Ascending aorta (tissue), 2 donors: ENCODE measurements around the gene FAM181A. TPM values are rescaled to one million over a fixed set of nuclear protein-coding genes. Genes with fewer than 3 reads are reported as not detected.

ENCODE experiments used
- DNase-seq, 2 donors: peaks; one replicate each; pipeline ENCODE4 v3.0.0-alpha.2; 2019; ENCODE audit warnings: low spot score in 2 of 2
- H3K27ac ChIP-seq, 2 donors: fragments of 200-600 bp; sonication (generic); one replicate each; pipeline ENCODE4 v1.5.1; 2016 to 2017; ENCODE audit warnings: mild to moderate bottlenecking in 1 of 2
- H3K27me3 ChIP-seq: fragments of 200-600 bp; sonication (generic); one replicate; pipeline ENCODE4 v1.5.1; 2017
- H3K36me3 ChIP-seq, 2 donors: fragments of 200-600 bp; sonication (generic); one replicate each; pipeline ENCODE4 v1.5.1; 2016
- H3K4me1 ChIP-seq, 2 donors: fragments of 200-600 bp; sonication (generic); one replicate each; pipeline ENCODE4 v1.5.1; 2016 to 2017; ENCODE audit warnings: mild to moderate bottlenecking in 1 of 2
- H3K4me3 ChIP-seq, 2 donors: fragments of 200-600 bp; sonication (generic); one replicate each; pipeline ENCODE4 v1.5.1; 2016 to 2017; ENCODE audit warnings: mild to moderate bottlenecking in 1 of 2
- H3K9me3 ChIP-seq, 2 donors: fragments of 200-600 bp; sonication (generic); one replicate each; pipeline ENCODE4 v1.5.1; 2016
- CTCF ChIP-seq, 3 experiments: fragments of 200-600 bp in 2 of 3; fragments of 450-650 bp in 1 of 3; sonication (generic) in 2 of 3; IDR thresholded peaks; one replicate each; pipeline ENCODE4 v1.5.1; 2016 to 2019; ENCODE audit warnings: antibody characterized with exemption in 3 of 3, mild to moderate bottlenecking in 1 of 3, moderate library complexity in 1 of 3
- intact Hi-C: fragments of 100-400 bp; cut with DNase I; formaldehyde crosslinking; loops from one replicate; pipeline ENCODE4 v1.15.1; 2023
- total RNA-seq: library from RNA; depleted of rRNA; stranded (reverse); fragments of >200 nt; gene quantifications from one replicate; pipeline ENCODE4 v1.1.0, GENCODE V29; 2016

FAM181A gene
- total RNA-seq, 1 donor from 2014 or later: not detected

GRCh38 chr14:93892923-93893558 lies 34.1 kb upstream of the FAM181A start:
- Histone ChIP-seq H3K4me1 (peaks cover 0 to 8% of the 10 kb centered on the region in 2 donors), H3K9me3 (no peaks in the 10 kb centered on the region), H3K27me3 (no peaks in the 10 kb centered on the region), H3K36me3 (no peaks in the 10 kb centered on the region), H3K27ac (no peak overlapping the region), H3K4me3 (no peak overlapping the region)
- DNase-seq: peak in 1 of 2 donors; percentile 84
- TF ChIP-seq CTCF (IDR thresholded peaks at IDR 0.05): peak; percentile 79 to 99 (median 98)
- intact Hi-C loops: loop anchor here (1.0 to 2.0 kb wide), 2 partner anchors 104 to 238 kb away; partner anchors contain the start of gene PRIMA1

GRCh38 chr14:93893661-93894261 lies 33.4 kb upstream of the FAM181A start:
- Histone ChIP-seq H3K9me3 (no peaks in the 10 kb centered on the region), H3K27me3 (no peaks in the 10 kb centered on the region), H3K36me3 (no peaks in the 10 kb centered on the region), H3K4me3 (no peak overlapping the region), H3K4me1 (peaks cover 0 to 8% of the 10 kb centered on the region in 2 donors), H3K27ac (no peak overlapping the region)
- intact Hi-C loops: loop anchor here (1.0 to 2.0 kb wide), 2 partner anchors 105 to 238 kb away; partner anchors contain the start of gene PRIMA1
- TF ChIP-seq CTCF (IDR thresholded peaks at IDR 0.05): no peak
- DNase-seq: no peak

- H3K27ac ChIP-seq: no peak overlapping the region
- peaks cover 0 to 8% of the 10 kb centered on the region in 2 donors for H3K4me1 ChIP-seq
- DNase-seq: no peak
- H3K36me3 ChIP-seq: no peaks in the 10 kb centered on the region
- no peaks in the 10 kb centered on the region for H3K27me3 ChIP-seq
- H3K4me3 ChIP-seq: no peak overlapping the region
- H3K9me3 ChIP-seq: no peaks in the 10 kb centered on the region
- intact Hi-C loops: no loop called here
- no peak for TF ChIP-seq CTCF (IDR thresholded peaks at IDR 0.05)
These were observed 32.0 kb upstream of the FAM181A start for GRCh38 chr14:93895023-93895604.

- no peak for TF ChIP-seq CTCF (IDR thresholded peaks at IDR 0.05)
- peaks cover 0 to 8% of the 10 kb centered on the region in 2 donors for H3K4me1 ChIP-seq
- intact Hi-C loops: no loop called here
- H3K27me3 ChIP-seq: no peaks in the 10 kb centered on the region
- H3K4me3 ChIP-seq: no peak overlapping the region
- no peak overlapping the region for H3K27ac ChIP-seq
- DNase-seq: no peak
- no peaks in the 10 kb centered on the region for H3K9me3 ChIP-seq
- H3K36me3 ChIP-seq: no peaks in the 10 kb centered on the region
These were observed 29.7 kb upstream of the FAM181A start for GRCh38 chr14:93897476-93897845.

GRCh38 chr14:93898081-93898611 lies 29.0 kb upstream of the FAM181A start:
- Histone ChIP-seq H3K27ac (no peak overlapping the region), H3K4me3 (no peak overlapping the region), H3K36me3 (no peaks in the 10 kb centered on the region), H3K27me3 (no peaks in the 10 kb centered on the region), H3K9me3 (no peaks in the 10 kb centered on the region), H3K4me1 (peaks cover 0 to 5% of the 10 kb centered on the region in 2 donors)
- no peak for DNase-seq
- TF ChIP-seq CTCF (IDR thresholded peaks at IDR 0.05): no peak
- intact Hi-C loops: no loop called here
